Measurements from ENCODE around the gene C19orf67. TPM values are rescaled to one million over a fixed set of nuclear protein-coding genes. Genes with fewer than 3 reads are reported as not detected.
"Not testable (repeated sequence)": the region's sequence is repeated elsewhere in the genome, so short reads cannot be mapped to it uniquely, and the experiment has no call there.

The C19orf67 gene
- total RNA-seq, 1 donor: not detected

DNA sequence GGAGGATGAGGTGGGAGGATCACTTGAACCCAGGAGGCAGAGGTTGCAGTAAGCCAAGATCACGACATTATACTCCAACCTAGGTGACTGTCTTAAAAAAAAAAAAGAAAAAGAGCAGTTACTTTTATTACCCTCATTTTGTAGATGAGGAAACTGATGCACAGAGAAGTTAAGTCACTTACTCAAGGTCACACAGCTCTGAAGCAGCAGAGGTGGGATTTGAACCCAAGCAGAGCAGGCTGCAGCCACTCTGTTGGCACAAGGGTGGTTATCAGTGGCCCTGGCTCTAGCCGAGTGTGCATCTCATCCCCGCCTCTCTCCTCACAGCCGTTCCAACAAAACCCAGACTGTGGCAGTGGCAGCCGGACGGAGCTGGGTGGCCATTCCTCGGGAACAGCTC, 46.4 kb downstream of the C19orf67 start:
- TF ChIP-seq, protein P1, sequence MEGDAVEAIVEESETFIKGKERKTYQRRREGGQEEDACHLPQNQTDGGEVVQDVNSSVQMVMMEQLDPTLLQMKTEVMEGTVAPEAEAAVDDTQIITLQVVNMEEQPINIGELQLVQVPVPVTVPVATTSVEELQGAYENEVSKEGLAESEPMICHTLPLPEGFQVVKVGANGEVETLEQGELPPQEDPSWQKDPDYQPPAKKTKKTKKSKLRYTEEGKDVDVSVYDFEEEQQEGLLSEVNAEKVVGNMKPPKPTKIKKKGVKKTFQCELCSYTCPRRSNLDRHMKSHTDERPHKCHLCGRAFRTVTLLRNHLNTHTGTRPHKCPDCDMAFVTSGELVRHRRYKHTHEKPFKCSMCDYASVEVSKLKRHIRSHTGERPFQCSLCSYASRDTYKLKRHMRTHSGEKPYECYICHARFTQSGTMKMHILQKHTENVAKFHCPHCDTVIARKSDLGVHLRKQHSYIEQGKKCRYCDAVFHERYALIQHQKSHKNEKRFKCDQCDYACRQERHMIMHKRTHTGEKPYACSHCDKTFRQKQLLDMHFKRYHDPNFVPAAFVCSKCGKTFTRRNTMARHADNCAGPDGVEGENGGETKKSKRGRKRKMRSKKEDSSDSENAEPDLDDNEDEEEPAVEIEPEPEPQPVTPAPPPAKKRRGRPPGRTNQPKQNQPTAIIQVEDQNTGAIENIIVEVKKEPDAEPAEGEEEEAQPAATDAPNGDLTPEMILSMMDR (IDR thresholded peaks at IDR 0.05; ENCODE audit: insufficient read depth, low read depth, low read length): no peak
- no peak overlapping the region for H3K4me3 ChIP-seq (ENCODE audit: low read depth, low read length)
- DNase-seq (ENCODE audit: low read depth): no peak

DNA sequence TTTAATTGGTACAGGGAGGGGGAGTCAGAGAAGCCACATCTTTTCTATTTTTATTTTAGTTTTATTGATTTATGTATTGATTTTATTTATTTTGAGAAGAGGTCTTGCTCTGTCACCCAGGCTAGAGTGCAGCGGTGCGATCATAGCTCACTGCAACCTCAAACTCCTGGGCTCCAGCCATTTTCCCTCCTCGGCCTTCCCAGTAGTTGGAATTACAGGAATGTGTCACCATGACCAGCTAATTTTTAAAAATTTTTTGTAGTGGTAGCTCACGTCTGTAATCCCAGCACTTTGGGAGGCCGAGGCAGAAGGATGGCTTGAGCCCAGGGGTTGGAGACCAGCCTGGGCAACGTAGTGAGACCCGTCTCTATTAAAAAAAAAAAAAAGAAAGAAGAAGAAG, 49.9 kb downstream of the C19orf67 start:
- TF ChIP-seq, protein P1 (IDR thresholded peaks at IDR 0.05; ENCODE audit: insufficient read depth, low read depth, low read length): no peak
- no peak for DNase-seq (ENCODE audit: low read depth)

DNA sequence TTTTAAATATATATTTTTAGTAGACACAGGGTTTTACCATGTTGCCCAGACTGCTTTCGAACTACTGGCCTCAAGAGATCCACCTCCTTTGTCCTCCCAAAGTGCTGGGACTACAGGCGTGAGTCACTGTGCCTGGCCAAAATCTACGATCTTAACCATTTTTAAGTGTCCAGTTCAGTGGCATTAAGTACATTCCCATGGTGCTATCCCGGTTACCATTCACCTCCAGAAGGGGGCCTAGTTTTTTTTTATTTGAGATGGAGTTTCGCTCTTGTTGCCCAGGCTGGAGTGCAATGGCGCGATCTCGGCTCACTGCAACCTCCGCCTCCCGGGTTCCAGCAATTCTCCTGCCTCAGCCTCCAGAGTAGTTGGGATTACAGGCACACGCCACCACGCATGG, 50.4 kb downstream of the C19orf67 start:
- H3K4me3 ChIP-seq (ENCODE audit: low read depth, low read length); DNase-seq (ENCODE audit: low read depth): not testable (repeated sequence)
- TF ChIP-seq, protein P1 (IDR thresholded peaks at IDR 0.05; ENCODE audit: insufficient read depth, low read depth, low read length): peak; percentile 9

More for the DNA sequence above, 49.9 kb downstream of the C19orf67 start:
- no peak overlapping the region for H3K4me3 ChIP-seq (ENCODE audit: low read depth, low read length)

DNA sequence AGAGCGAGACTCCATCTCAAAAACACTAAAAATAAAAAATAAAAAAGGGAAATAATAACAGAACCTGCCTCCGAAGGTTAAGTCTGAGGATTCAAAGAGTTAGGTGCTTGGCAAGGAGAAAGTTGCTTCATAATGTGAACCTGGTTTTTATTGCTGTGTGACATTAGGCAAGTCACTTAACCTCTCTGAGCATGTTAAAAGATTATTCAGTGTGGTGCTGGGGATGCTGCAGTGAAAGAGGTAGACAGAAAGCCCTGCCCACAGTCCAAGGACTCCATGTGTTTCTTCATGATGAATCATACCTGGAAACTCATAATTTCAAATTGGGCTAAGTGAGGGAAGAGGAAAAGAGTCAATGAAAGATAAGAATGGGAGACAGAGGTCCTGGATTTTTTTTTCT, 51.6 kb downstream of the C19orf67 start:
- no peak overlapping the region for H3K4me3 ChIP-seq (ENCODE audit: low read depth, low read length)
- no peak for DNase-seq (ENCODE audit: low read depth)
- TF ChIP-seq, protein P1 (IDR thresholded peaks at IDR 0.05; ENCODE audit: insufficient read depth, low read depth, low read length): no peak

DNA sequence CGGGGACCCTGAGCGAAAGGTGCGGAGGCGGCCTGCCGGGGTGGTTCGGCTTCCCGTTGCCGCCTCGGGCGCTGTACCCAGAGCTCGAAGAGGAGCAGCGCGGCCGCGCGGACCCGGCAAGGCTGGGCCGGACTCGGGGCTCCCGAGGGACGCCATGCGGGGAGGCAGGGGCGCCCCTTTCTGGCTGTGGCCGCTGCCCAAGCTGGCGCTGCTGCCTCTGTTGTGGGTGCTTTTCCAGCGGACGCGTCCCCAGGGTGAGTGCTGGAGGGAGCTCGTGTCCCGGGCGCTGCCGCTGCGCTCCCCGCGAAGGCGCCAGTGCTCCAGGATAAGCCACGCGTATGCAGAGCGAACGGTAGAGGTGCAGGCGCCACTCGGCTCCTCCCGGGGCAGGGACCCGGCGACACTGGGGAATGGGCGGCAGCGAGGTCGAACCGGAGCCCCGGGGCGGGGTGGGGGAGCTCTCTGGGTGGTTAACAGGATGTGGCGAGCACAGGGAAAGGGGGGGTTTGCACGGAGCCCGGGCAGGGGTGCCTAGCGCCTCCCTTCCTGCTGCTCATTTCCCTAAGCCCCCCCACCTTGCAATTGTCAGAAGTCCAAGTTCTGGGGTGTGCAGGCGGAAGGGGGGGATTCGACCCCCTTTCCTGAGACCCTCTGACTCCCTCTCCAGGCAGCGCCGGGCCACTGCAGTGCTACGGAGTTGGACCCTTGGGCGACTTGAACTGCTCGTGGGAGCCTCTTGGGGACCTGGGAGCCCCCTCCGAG, 53.7 kb downstream of the C19orf67 start, which contains the start of gene IL27RA:
IL27RA (plus strand) TSS at position 44 of the 762 bp plus-strand sequence; CDS start at position 155, 111 bp downstream.
- TF ChIP-seq, protein P1 (IDR thresholded peaks at IDR 0.05; ENCODE audit: insufficient read depth, low read depth, low read length): peak; percentile 77
- DNase-seq (ENCODE audit: low read depth): peak; percentile 45
- H3K4me3 ChIP-seq (ENCODE audit: low read depth, low read length): peak within 1 kb of the TSS; percentile 73

Other genes starting within 250 kb of the C19orf67 start
- 0.64 TPM in 1 of 2 replicates, not detected in the other for gene NANOS3, start 208.6 kb downstream of the C19orf67 start, total RNA-seq
- gene BRME1, start 179.7 kb downstream of the C19orf67 start, total RNA-seq: 0.32 and 0.43 TPM in 2 replicates
- 18.6 and 22.9 TPM in 2 replicates for gene CC2D1A, start 179.6 kb downstream of the C19orf67 start, total RNA-seq
- gene PODNL1, start 147.4 kb downstream of the C19orf67 start, total RNA-seq: 2.6 TPM in 2 replicates
- 13.4 and 13.9 TPM in 2 replicates for gene DCAF15, start 133.3 kb downstream of the C19orf67 start, total RNA-seq
- gene RFX1, start 79.5 kb downstream of the C19orf67 start, total RNA-seq: 2.3 and 2.6 TPM in 2 replicates
- gene RLN3, start 57.6 kb downstream of the C19orf67 start, total RNA-seq: not detected in 2 replicates
- 2.9 and 3.9 TPM in 2 replicates for gene IL27RA, start 54.0 kb downstream of the C19orf67 start, total RNA-seq
- under 0.01 TPM in 1 of 2 replicates, not detected in the other for gene PALM3, start 23.7 kb downstream of the C19orf67 start, total RNA-seq
- under 0.01 and 0.32 TPM in 2 replicates for gene MISP3, start 13.0 kb downstream of the C19orf67 start, total RNA-seq
- gene SAMD1, start 5.0 kb upstream of the C19orf67 start, total RNA-seq: 23.3 and 24.2 TPM in 2 replicates
- gene PRKACA, start 32.0 kb upstream of the C19orf67 start, total RNA-seq: 50.1 and 50.3 TPM in 2 replicates
- 8.1 and 8.2 TPM in 2 replicates for gene ASF1B, start 50.8 kb upstream of the C19orf67 start, total RNA-seq
- 1.7 and 1.9 TPM in 2 replicates for gene ADGRL1, start 120.4 kb upstream of the C19orf67 start, total RNA-seq